Caco-2 (cell line): Measurements from ENCODE around the gene MAVS. TPM values are rescaled to one million over a fixed set of nuclear protein-coding genes. Genes with fewer than 3 reads are reported as not detected.

Experiments
- BruUV-seq: library from RNA; stranded (reverse); fragments of 400-500 nt; replicated peaks from 2 replicates; lab custom pipeline; 2021; lab: Mats Ljungman, UMichigan
- CTCF ChIA-PET: fragments of 300-600 bp; sonication (Branson Sonifier 250); formaldehyde crosslinking; loops from one replicate; lab custom pipeline; 2022; ENCODE audit warnings: antibody characterized with exemption; lab: Charles Lee
- POLR2A ChIA-PET: fragments of 300-600 bp; sonication (Branson Sonifier 250); formaldehyde crosslinking; loops from one replicate; lab custom pipeline; 2022; ENCODE audit warnings: antibody characterized with exemption; lab: Charles Lee
- DNase-seq, 2 experiments: peaks; one replicate each; pipeline versions ENCODE4 v3.0.0 to v3.0.0-alpha.2; 2020 to 2022
- H3K27me3 ChIP-seq: replicated peaks from 2 replicates; pipeline ENCODE4 v1.6.0; 2011; ENCODE audit warnings: low read length; ENCODE audit not compliant: control insufficient read depth, insufficient read depth
- H3K36me3 ChIP-seq: 2 replicates; pipeline ENCODE4 v1.5.1; 2011; ENCODE audit warnings: low read length; ENCODE audit not compliant: control insufficient read depth, insufficient read depth
- H3K4me1 ChIP-seq: fragments of 250-450 bp; sonication (Bioruptor Pico); 2 replicates; pipeline ENCODE4 v1.5.1; 2020; ENCODE audit warnings: mild to moderate bottlenecking
- H3K4me3 ChIP-seq: 2 replicates; pipeline ENCODE4 v1.5.1; 2011; ENCODE audit warnings: low read depth, mild to moderate bottlenecking, control low read depth, low read length
- H3K9me3 ChIP-seq: fragments of 250-450 bp; sonication (Bioruptor Pico); 2 replicates; pipeline ENCODE4 v1.5.1; 2020; ENCODE audit warnings: mild to moderate bottlenecking, moderate library complexity
- H3K27ac Mint-ChIP-seq: one replicate; pipeline ENCODE4 v1.8.0; 2022; ENCODE audit warnings: mixed read lengths; ENCODE audit not compliant: unreplicated experiment
- H3K27me3 Mint-ChIP-seq: one replicate; pipeline ENCODE4 v1.8.0; 2022; ENCODE audit warnings: mixed read lengths; ENCODE audit not compliant: insufficient read depth, unreplicated experiment
- H3K36me3 Mint-ChIP-seq: one replicate; pipeline ENCODE4 v1.8.0; 2022; ENCODE audit warnings: mild to moderate bottlenecking, mixed read lengths; ENCODE audit not compliant: insufficient read depth, unreplicated experiment
- H3K4me1 Mint-ChIP-seq: one replicate; pipeline ENCODE4 v1.8.0; 2022; ENCODE audit warnings: low read depth, mixed read lengths; ENCODE audit not compliant: unreplicated experiment
- H3K4me3 Mint-ChIP-seq: one replicate; pipeline ENCODE4 v1.8.0; 2022; ENCODE audit warnings: mild to moderate bottlenecking, moderate library complexity, mixed read lengths; ENCODE audit not compliant: unreplicated experiment
- H3K9me3 Mint-ChIP-seq: one replicate; pipeline ENCODE4 v1.8.0; 2022; ENCODE audit warnings: mixed read lengths; ENCODE audit not compliant: unreplicated experiment
- CTCF ChIP-seq, 2 experiments: fragments of 200-600 bp in 1 of 2; IDR thresholded peaks; 1 replicate in 1 of 2; 2 replicates in 1 of 2; pipeline versions ENCODE4 v1.5.1 to v1.8.0; 2011 to 2022; ENCODE audit warnings: antibody characterized with exemption in 1 of 2, control low read depth in 1 of 2, inconsistent platforms in 1 of 2, low read depth in 1 of 2, low read length in 1 of 2, mild to moderate bottlenecking in 1 of 2, moderate library complexity in 1 of 2; ENCODE audit not compliant: insufficient read depth in 1 of 2, severe bottlenecking in 1 of 2, unreplicated experiment in 1 of 2
- intact Hi-C: fragments of 100-400 bp; cut with micrococcal nuclease; formaldehyde crosslinking; loops from one replicate; pipeline ENCODE4 v1.10.0; 2022; ENCODE audit not compliant: unreplicated experiment
- total RNA-seq: library from RNA; stranded (reverse); gene quantifications from 2 replicates; pipeline ENCODE4 v1.2.3, GENCODE V29; 2022

MAVS gene
- total RNA-seq, 1 experiment from 2014 or later = 56.4 TPM

- Histone ChIP-seq H3K9me3 (no peaks in the 10 kb centered on the region), H3K27me3 (no peaks in the 10 kb centered on the region), H3K36me3 (no peaks in the 10 kb centered on the region), H3K4me3 (no peak overlapping the region), H3K4me1 (peaks cover 9% of the 10 kb centered on the region)
- no peak for DNase-seq
- no peak overlapping the region for H3K4me3 Mint-ChIP-seq
- no peaks in the 10 kb centered on the region for H3K9me3 Mint-ChIP-seq
- intact Hi-C loops = no loop called here
- H3K27me3 Mint-ChIP-seq = no peaks in the 10 kb centered on the region
- no peak for TF ChIP-seq CTCF (IDR thresholded peaks at IDR 0.05; ENCODE audit: insufficient read depth in 1 of 2, low read depth in 1 of 2, low read length in 1 of 2, severe bottlenecking in 1 of 2, unreplicated experiment in 1 of 2)
- BruUV-seq = no TSS peak
- POLR2A ChIA-PET = no interaction called here
- peaks cover 30% of the 10 kb centered on the region for H3K4me1 Mint-ChIP-seq
- CTCF ChIA-PET = no interaction called here
- peaks cover 43% of the 10 kb centered on the region for H3K36me3 Mint-ChIP-seq
- no peak overlapping the region for H3K27ac Mint-ChIP-seq
Observed at GRCh38 chr20:3898639-3899038, 52.0 kb downstream of the MAVS start.

GRCh38 chr20:3900187-3900604 lies 53.6 kb downstream of the MAVS start:
- Mint-ChIP-seq H3K4me3 (no peak overlapping the region), H3K36me3 (peaks cover 42% of the 10 kb centered on the region), H3K9me3 (no peaks in the 10 kb centered on the region), H3K27ac (no peak overlapping the region), H3K4me1 (peaks cover 29% of the 10 kb centered on the region), H3K27me3 (no peaks in the 10 kb centered on the region)
- no peak for TF ChIP-seq CTCF (IDR thresholded peaks at IDR 0.05; ENCODE audit: insufficient read depth in 1 of 2, low read depth in 1 of 2, low read length in 1 of 2, severe bottlenecking in 1 of 2, unreplicated experiment in 1 of 2)
- Histone ChIP-seq H3K36me3 (no peaks in the 10 kb centered on the region), H3K9me3 (no peaks in the 10 kb centered on the region), H3K27me3 (no peaks in the 10 kb centered on the region), H3K4me1 (peaks cover 10% of the 10 kb centered on the region), H3K4me3 (no peak overlapping the region)
- ChIA-PET CTCF (no interaction called here), POLR2A (no interaction called here)
- BruUV-seq = no TSS peak
- intact Hi-C loops = no loop called here
- DNase-seq = no peak

- POLR2A ChIA-PET = no interaction called here
- Mint-ChIP-seq H3K4me3 (no peak overlapping the region), H3K27ac (peak overlapping the region; percentile 7)
Observed at GRCh38 chr20:3901028-3901705, 54.5 kb downstream of the MAVS start.

More at GRCh38 chr20:3901028-3901705, 54.5 kb downstream of the MAVS start:
- TF ChIP-seq CTCF (IDR thresholded peaks at IDR 0.05; ENCODE audit: insufficient read depth in 1 of 2, low read depth in 1 of 2, low read length in 1 of 2, severe bottlenecking in 1 of 2, unreplicated experiment in 1 of 2) = no peak
- Mint-ChIP-seq H3K4me1 (peaks cover 29% of the 10 kb centered on the region), H3K9me3 (no peaks in the 10 kb centered on the region), H3K36me3 (peaks cover 38% of the 10 kb centered on the region), H3K27me3 (no peaks in the 10 kb centered on the region)
- Histone ChIP-seq H3K9me3 (no peaks in the 10 kb centered on the region), H3K4me1 (peaks cover 10% of the 10 kb centered on the region), H3K4me3 (no peak overlapping the region), H3K36me3 (no peaks in the 10 kb centered on the region), H3K27me3 (no peaks in the 10 kb centered on the region)
- peak in 1 of 2 experiments; percentile 23 for DNase-seq
- no TSS peak for BruUV-seq
- CTCF ChIA-PET = interaction anchor here (0.7 kb wide), 1 partner anchor 172 kb away, joined by 3 read pairs; no protein-coding TSS in a partner anchor
- intact Hi-C loops = no loop called here
